Suppressor macrophage (primary cell): ENCODE data around the gene NCKAP5.

Source experiments
- DNase-seq, 4 experiments: peaks; one replicate each; pipeline ENCODE4 v3.0.0-alpha.2; 2020 to 2022

Gene NCKAP5

GRCh38 chr2:132783883-132784282 is 784.4 kb downstream of the NCKAP5 start:
- no peak for DNase-seq

- DNase-seq: no peak
Observed at GRCh38 chr2:132782176-132782783, 786.0 kb downstream of the NCKAP5 start.

- DNase-seq: no peak
Observed at GRCh38 chr2:132780651-132781050, 787.6 kb downstream of the NCKAP5 start.

- DNase-seq: no peak
Observed at GRCh38 chr2:132779206-132779721, 789.0 kb downstream of the NCKAP5 start.

GRCh38 chr2:132776287-132776686 is 792.0 kb downstream of the NCKAP5 start:
- DNase-seq: no peak

- DNase-seq: no peak
Observed at GRCh38 chr2:132774189-132774588, 794.1 kb downstream of the NCKAP5 start.

GRCh38 chr2:132773331-132773730 is 794.9 kb downstream of the NCKAP5 start:
- DNase-seq: no peak

GRCh38 chr2:132772340-132772739 is 795.9 kb downstream of the NCKAP5 start:
- DNase-seq: no peak

GRCh38 chr2:132766573-132766972 is 801.7 kb downstream of the NCKAP5 start:
- DNase-seq: no peak

- no peak for DNase-seq
Observed at GRCh38 chr2:132761437-132761836, 806.8 kb downstream of the NCKAP5 start.

- DNase-seq: no peak
Observed at GRCh38 chr2:132760971-132761370, 807.3 kb downstream of the NCKAP5 start.

- DNase-seq: no peak
Observed at GRCh38 chr2:132760405-132760804, 807.9 kb downstream of the NCKAP5 start.

- DNase-seq: no peak
Observed at GRCh38 chr2:132758995-132759394, 809.3 kb downstream of the NCKAP5 start.

- DNase-seq: no peak
Observed at GRCh38 chr2:132757676-132758075, 810.6 kb downstream of the NCKAP5 start.

GRCh38 chr2:132757002-132757589 is 811.2 kb downstream of the NCKAP5 start:
- no peak for DNase-seq

GRCh38 chr2:132754867-132755472 is 813.3 kb downstream of the NCKAP5 start:
- no peak for DNase-seq

- DNase-seq: no peak
Observed at GRCh38 chr2:132754392-132754791, 813.9 kb downstream of the NCKAP5 start.

GRCh38 chr2:132752421-132753206 is 815.6 kb downstream of the NCKAP5 start:
- DNase-seq: no peak

- DNase-seq: no peak
Observed at GRCh38 chr2:132751836-132752235, 816.4 kb downstream of the NCKAP5 start.

GRCh38 chr2:132750606-132751005 is 817.7 kb downstream of the NCKAP5 start:
- no peak for DNase-seq

GRCh38 chr2:132747046-132747445 is 821.2 kb downstream of the NCKAP5 start:
- no peak for DNase-seq

GRCh38 chr2:132741754-132742153 is 826.5 kb downstream of the NCKAP5 start:
- DNase-seq: no peak

GRCh38 chr2:132740081-132740720 is 828.1 kb downstream of the NCKAP5 start:
- no peak for DNase-seq
